ENCODE data around the gene AFF3. TPM values are rescaled to one million over a fixed set of nuclear protein-coding genes. Genes with fewer than 3 reads are reported as not detected.

The AFF3 gene
- total RNA-seq, 5 donors from 2014 or later (not counting 1 experiment from before 2014, with no cell fraction given) = 9.9 to 23.5 (median 11.5) TPM

- Histone ChIP-seq H3K4me1 (ENCODE audit: control insufficient read depth in 1 of 2, extremely low read depth in 1 of 2, insufficient read depth in 2 of 2, low read length in 2 of 2) (no peaks in the 10 kb centered on the region), H3K4me3 (ENCODE audit: control insufficient read depth in 1 of 2, extremely low read depth in 1 of 2, low read length in 1 of 2) (no peak overlapping the region), H3K27me3 (replicated peaks in 1 of 2; ENCODE audit: control insufficient read depth in 2 of 2, extremely low read depth in 1 of 2, insufficient read depth in 2 of 2, low read length in 1 of 2) (no peaks in the 10 kb centered on the region), H3K9me3 (no peaks in the 10 kb centered on the region), H3K36me3 (ENCODE audit: control insufficient read depth in 2 of 2, extremely low read depth in 1 of 2, insufficient read depth in 1 of 2, low read length in 1 of 2) (no peaks in the 10 kb centered on the region), H3K27ac (ENCODE audit: low read length) (no peak overlapping the region)
- Mint-ChIP-seq H3K27ac (no peak overlapping the region), H3K4me3 (no peak overlapping the region), H3K4me1 (no peaks in the 10 kb centered on the region), H3K9me3 (no peaks in the 10 kb centered on the region), H3K27me3 (no peaks in the 10 kb centered on the region), H3K36me3 (no peaks in the 10 kb centered on the region)
- ChIA-PET CTCF (no interaction called here), POLR2A (no interaction called here)
- 86% methylated on average over 2 of the region's 7 CpGs for WGBS (ENCODE audit: insufficient coverage)
- no peak for ATAC-seq (replicated peaks in 1 of 4)
- DNase-seq = no peak
Measured at GRCh38 chr2:99729104-99730025, 413.0 kb downstream of the AFF3 start.

- ATAC-seq (replicated peaks in 1 of 4) (no peak), DNase-seq (no peak)
- Histone ChIP-seq H3K36me3 (ENCODE audit: control insufficient read depth in 2 of 2, extremely low read depth in 1 of 2, insufficient read depth in 1 of 2, low read length in 1 of 2) (no peaks in the 10 kb centered on the region), H3K4me3 (ENCODE audit: control insufficient read depth in 1 of 2, extremely low read depth in 1 of 2, low read length in 1 of 2) (no peak overlapping the region), H3K4me1 (ENCODE audit: control insufficient read depth in 1 of 2, extremely low read depth in 1 of 2, insufficient read depth in 2 of 2, low read length in 2 of 2) (no peaks in the 10 kb centered on the region), H3K27ac (ENCODE audit: low read length) (no peak overlapping the region), H3K27me3 (replicated peaks in 1 of 2; ENCODE audit: control insufficient read depth in 2 of 2, extremely low read depth in 1 of 2, insufficient read depth in 2 of 2, low read length in 1 of 2) (no peaks in the 10 kb centered on the region), H3K9me3 (no peaks in the 10 kb centered on the region)
- H3K4me1 Mint-ChIP-seq = no peaks in the 10 kb centered on the region
- 0% methylated on average over 1 of the region's 4 CpGs for WGBS (ENCODE audit: insufficient coverage)
- POLR2A ChIA-PET = no interaction called here
- H3K27me3 Mint-ChIP-seq = no peaks in the 10 kb centered on the region
- no peak overlapping the region for H3K4me3 Mint-ChIP-seq
- no peak overlapping the region for H3K27ac Mint-ChIP-seq
- CTCF ChIA-PET = no interaction called here
- H3K9me3 Mint-ChIP-seq = peaks cover 0 to 8% (median 5%) of the 10 kb centered on the region in 3 donors
- peaks cover 8% of the 10 kb centered on the region for H3K36me3 Mint-ChIP-seq
Measured at GRCh38 chr2:99728166-99728565, 414.2 kb downstream of the AFF3 start.

GRCh38 chr2:99727199-99727598 is 415.2 kb downstream of the AFF3 start:
- H3K4me3 Mint-ChIP-seq = no peak overlapping the region
- no peaks in the 10 kb centered on the region for H3K4me1 Mint-ChIP-seq
- POLR2A ChIA-PET = no interaction called here
- WGBS (ENCODE audit: insufficient coverage) = 100% methylated on average over 1 of the region's 1 CpG
- CTCF ChIA-PET = no interaction called here
- no peak for ATAC-seq (replicated peaks in 1 of 4)
- H3K9me3 Mint-ChIP-seq = peaks cover 5 to 17% (median 15%) of the 10 kb centered on the region in 3 donors
- H3K27ac Mint-ChIP-seq = no peak overlapping the region
- DNase-seq = no peak
- no peaks in the 10 kb centered on the region for H3K36me3 ChIP-seq (ENCODE audit: control insufficient read depth in 2 of 2, extremely low read depth in 1 of 2, insufficient read depth in 1 of 2, low read length in 1 of 2)
- no peaks in the 10 kb centered on the region for H3K9me3 ChIP-seq
- H3K27ac ChIP-seq (ENCODE audit: low read length) = no peak overlapping the region
- H3K4me1 ChIP-seq (ENCODE audit: control insufficient read depth in 1 of 2, extremely low read depth in 1 of 2, insufficient read depth in 2 of 2, low read length in 2 of 2) = no peaks in the 10 kb centered on the region
- H3K27me3 ChIP-seq (replicated peaks in 1 of 2; ENCODE audit: control insufficient read depth in 2 of 2, extremely low read depth in 1 of 2, insufficient read depth in 2 of 2, low read length in 1 of 2) = no peaks in the 10 kb centered on the region
- H3K27me3 Mint-ChIP-seq = no peaks in the 10 kb centered on the region
- no peak overlapping the region for H3K4me3 ChIP-seq (ENCODE audit: control insufficient read depth in 1 of 2, extremely low read depth in 1 of 2, low read length in 1 of 2)
- H3K36me3 Mint-ChIP-seq = peaks cover 17% of the 10 kb centered on the region

- Histone ChIP-seq H3K36me3 (ENCODE audit: control insufficient read depth in 2 of 2, extremely low read depth in 1 of 2, insufficient read depth in 1 of 2, low read length in 1 of 2) (no peaks in the 10 kb centered on the region), H3K4me1 (ENCODE audit: control insufficient read depth in 1 of 2, extremely low read depth in 1 of 2, insufficient read depth in 2 of 2, low read length in 2 of 2) (no peaks in the 10 kb centered on the region), H3K4me3 (ENCODE audit: control insufficient read depth in 1 of 2, extremely low read depth in 1 of 2, low read length in 1 of 2) (no peak overlapping the region), H3K27me3 (replicated peaks in 1 of 2; ENCODE audit: control insufficient read depth in 2 of 2, extremely low read depth in 1 of 2, insufficient read depth in 2 of 2, low read length in 1 of 2) (no peaks in the 10 kb centered on the region), H3K27ac (ENCODE audit: low read length) (no peak overlapping the region), H3K9me3 (no peaks in the 10 kb centered on the region)
- CTCF ChIA-PET = no interaction called here
- ATAC-seq (replicated peaks in 1 of 4) (no peak), DNase-seq (no peak)
- no peak overlapping the region for H3K4me3 Mint-ChIP-seq
- WGBS (ENCODE audit: insufficient coverage) = no CpG with 5 or more reads among the region's 2 CpGs
- peaks cover 22% of the 10 kb centered on the region for H3K36me3 Mint-ChIP-seq
- H3K27me3 Mint-ChIP-seq = no peaks in the 10 kb centered on the region
- POLR2A ChIA-PET = no interaction called here
- no peak overlapping the region for H3K27ac Mint-ChIP-seq
- no peaks in the 10 kb centered on the region for H3K4me1 Mint-ChIP-seq
- H3K9me3 Mint-ChIP-seq = peaks cover 8 to 22% (median 20%) of the 10 kb centered on the region in 3 donors
Measured at GRCh38 chr2:99726691-99727090, 415.7 kb downstream of the AFF3 start.

GRCh38 chr2:99725820-99726219 is 416.6 kb downstream of the AFF3 start:
- ATAC-seq (replicated peaks in 1 of 4) = no peak
- H3K27me3 Mint-ChIP-seq = no peaks in the 10 kb centered on the region
- peaks cover 24% of the 10 kb centered on the region for H3K36me3 Mint-ChIP-seq
- no peak overlapping the region for H3K4me3 Mint-ChIP-seq
- Histone ChIP-seq H3K27ac (ENCODE audit: low read length) (no peak overlapping the region), H3K4me1 (ENCODE audit: control insufficient read depth in 1 of 2, extremely low read depth in 1 of 2, insufficient read depth in 2 of 2, low read length in 2 of 2) (no peaks in the 10 kb centered on the region), H3K36me3 (ENCODE audit: control insufficient read depth in 2 of 2, extremely low read depth in 1 of 2, insufficient read depth in 1 of 2, low read length in 1 of 2) (no peaks in the 10 kb centered on the region), H3K27me3 (replicated peaks in 1 of 2; ENCODE audit: control insufficient read depth in 2 of 2, extremely low read depth in 1 of 2, insufficient read depth in 2 of 2, low read length in 1 of 2) (no peaks in the 10 kb centered on the region), H3K9me3 (no peaks in the 10 kb centered on the region), H3K4me3 (ENCODE audit: control insufficient read depth in 1 of 2, extremely low read depth in 1 of 2, low read length in 1 of 2) (no peak overlapping the region)
- DNase-seq = no peak
- H3K4me1 Mint-ChIP-seq = no peaks in the 10 kb centered on the region
- peaks cover 10 to 25% (median 24%) of the 10 kb centered on the region in 3 donors for H3K9me3 Mint-ChIP-seq
- CTCF ChIA-PET = no interaction called here
- POLR2A ChIA-PET = no interaction called here
- H3K27ac Mint-ChIP-seq = no peak overlapping the region

- POLR2A ChIA-PET = no interaction called here
- Mint-ChIP-seq H3K4me1 (no peaks in the 10 kb centered on the region), H3K4me3 (no peak overlapping the region), H3K27me3 (no peaks in the 10 kb centered on the region), H3K36me3 (peaks cover 31% of the 10 kb centered on the region), H3K9me3 (peaks cover 10 to 25% (median 24%) of the 10 kb centered on the region in 3 donors), H3K27ac (no peak overlapping the region)
- CTCF ChIA-PET = no interaction called here
- H3K4me1 ChIP-seq (ENCODE audit: control insufficient read depth in 1 of 2, extremely low read depth in 1 of 2, insufficient read depth in 2 of 2, low read length in 2 of 2) = no peaks in the 10 kb centered on the region
- no peak for ATAC-seq (replicated peaks in 1 of 4)
- H3K27me3 ChIP-seq (replicated peaks in 1 of 2; ENCODE audit: control insufficient read depth in 2 of 2, extremely low read depth in 1 of 2, insufficient read depth in 2 of 2, low read length in 1 of 2) = no peaks in the 10 kb centered on the region
- WGBS (ENCODE audit: insufficient coverage) = no CpG with 5 or more reads among the region's 2 CpGs
- no peak for DNase-seq
- H3K4me3 ChIP-seq (ENCODE audit: control insufficient read depth in 1 of 2, extremely low read depth in 1 of 2, low read length in 1 of 2) = no peak overlapping the region
- H3K27ac ChIP-seq (ENCODE audit: low read length) = no peak overlapping the region
- no peaks in the 10 kb centered on the region for H3K9me3 ChIP-seq
- no peaks in the 10 kb centered on the region for H3K36me3 ChIP-seq (ENCODE audit: control insufficient read depth in 2 of 2, extremely low read depth in 1 of 2, insufficient read depth in 1 of 2, low read length in 1 of 2)
Measured at GRCh38 chr2:99722476-99722875, 419.9 kb downstream of the AFF3 start.

All from T-cell (primary cell).